NT2/D1 (cell line): Measurements from ENCODE around the gene RTN4R.

Experiments
- DNase-seq: peaks from one replicate; pipeline ENCODE4 v3.0.0-alpha.2; 2011; ENCODE audit warnings: low read depth, low spot score
- H3K27me3 ChIP-seq: 2 replicates; pipeline ENCODE4 v1.6.0; 2011; ENCODE audit warnings: mild to moderate bottlenecking; ENCODE audit not compliant: insufficient read length, insufficient read depth
- H3K36me3 ChIP-seq: 2 replicates; pipeline ENCODE4 v1.6.1; 2011; ENCODE audit warnings: mild to moderate bottlenecking, low read length, mixed read lengths; ENCODE audit not compliant: insufficient read depth, insufficient read length
- H3K4me1 ChIP-seq: 2 replicates; pipeline ENCODE4 v1.5.1; 2011; ENCODE audit not compliant: insufficient read depth, insufficient read length
- H3K4me3 ChIP-seq: 2 replicates; pipeline ENCODE4 v1.5.1; 2011; ENCODE audit warnings: low read depth; ENCODE audit not compliant: insufficient read length
- H3K9ac ChIP-seq: 2 replicates; pipeline ENCODE4 v1.6.0; 2011; ENCODE audit warnings: low read depth; ENCODE audit not compliant: insufficient read length
- H3K9me3 ChIP-seq: 2 replicates; pipeline ENCODE4 v1.5.1; 2011; ENCODE audit warnings: mild to moderate bottlenecking, low read length; ENCODE audit not compliant: insufficient read depth
- SUZ12 ChIP-seq: IDR thresholded peaks from 2 replicates; pipeline ENCODE4 v1.6.1; 2011; ENCODE audit not compliant: insufficient read length, insufficient read depth; ENCODE audit errors: extremely low read depth
- YY1 ChIP-seq: IDR thresholded peaks from 2 replicates; pipeline ENCODE4 v1.6.1; 2011; ENCODE audit not compliant: insufficient read length, insufficient read depth
- ZNF274 ChIP-seq: IDR thresholded peaks from 2 replicates; pipeline ENCODE4 v1.6.1; 2011; ENCODE audit warnings: mild to moderate bottlenecking, low read depth, low read length

Gene RTN4R

DNA sequence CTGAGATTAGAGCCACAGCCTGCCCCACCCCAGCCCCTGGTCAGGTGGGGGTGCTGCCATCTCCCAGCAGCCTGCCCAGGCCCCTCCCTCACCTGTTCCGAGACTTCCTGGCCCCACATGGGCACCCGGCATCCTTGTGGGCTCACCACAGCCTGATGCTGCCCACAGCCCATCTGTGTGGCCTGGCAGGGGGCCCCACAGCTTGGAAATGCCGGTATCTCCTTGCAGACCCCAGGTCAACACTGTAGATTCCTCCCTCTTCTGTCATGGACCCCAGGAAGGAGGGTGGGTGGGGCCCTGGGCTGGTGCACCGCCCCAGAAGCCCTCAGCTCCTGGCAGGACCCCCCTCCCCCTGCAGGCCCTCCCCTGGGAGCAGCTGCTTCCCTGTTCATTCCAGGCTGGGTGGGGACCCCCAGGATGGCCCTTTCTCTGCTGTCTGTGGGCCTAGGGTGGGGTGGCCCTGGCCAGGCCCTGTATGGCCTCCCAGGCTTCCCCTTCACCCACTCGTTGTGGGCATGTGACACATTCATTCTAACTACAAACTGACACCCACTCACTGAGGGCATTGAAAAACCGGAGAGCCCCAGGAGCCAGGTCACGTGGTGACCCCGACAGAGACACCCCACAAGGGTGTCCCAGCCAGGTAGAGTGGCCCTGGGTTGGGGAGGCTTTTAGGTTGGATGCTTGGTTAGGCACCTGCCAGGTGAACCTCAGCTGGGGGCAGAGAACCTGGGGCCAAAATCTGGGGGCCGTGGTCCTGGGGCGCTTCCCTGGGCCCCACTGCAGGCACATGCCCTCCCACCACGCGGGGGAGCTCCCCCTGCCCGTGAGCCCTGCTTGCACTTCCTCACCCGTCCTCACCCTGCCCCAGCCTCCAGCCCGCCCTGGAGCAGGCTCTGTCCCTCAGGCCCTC, 73.2 kb downstream of the RTN4R start:
- no peak for DNase-seq
- TF ChIP-seq SUZ12, result no peak
- TF ChIP-seq YY1, result no peak
- no peak for TF ChIP-seq ZNF274
- Histone ChIP-seq H3K4me1 (peaks cover 3% of the 10 kb centered on the region), H3K4me3 (no peak overlapping the region), H3K36me3 (no peaks in the 10 kb centered on the region), H3K27me3 (peaks cover 24% of the 10 kb centered on the region), H3K9me3 (no peaks in the 10 kb centered on the region), H3K9ac (no peak overlapping the region)

DNA sequence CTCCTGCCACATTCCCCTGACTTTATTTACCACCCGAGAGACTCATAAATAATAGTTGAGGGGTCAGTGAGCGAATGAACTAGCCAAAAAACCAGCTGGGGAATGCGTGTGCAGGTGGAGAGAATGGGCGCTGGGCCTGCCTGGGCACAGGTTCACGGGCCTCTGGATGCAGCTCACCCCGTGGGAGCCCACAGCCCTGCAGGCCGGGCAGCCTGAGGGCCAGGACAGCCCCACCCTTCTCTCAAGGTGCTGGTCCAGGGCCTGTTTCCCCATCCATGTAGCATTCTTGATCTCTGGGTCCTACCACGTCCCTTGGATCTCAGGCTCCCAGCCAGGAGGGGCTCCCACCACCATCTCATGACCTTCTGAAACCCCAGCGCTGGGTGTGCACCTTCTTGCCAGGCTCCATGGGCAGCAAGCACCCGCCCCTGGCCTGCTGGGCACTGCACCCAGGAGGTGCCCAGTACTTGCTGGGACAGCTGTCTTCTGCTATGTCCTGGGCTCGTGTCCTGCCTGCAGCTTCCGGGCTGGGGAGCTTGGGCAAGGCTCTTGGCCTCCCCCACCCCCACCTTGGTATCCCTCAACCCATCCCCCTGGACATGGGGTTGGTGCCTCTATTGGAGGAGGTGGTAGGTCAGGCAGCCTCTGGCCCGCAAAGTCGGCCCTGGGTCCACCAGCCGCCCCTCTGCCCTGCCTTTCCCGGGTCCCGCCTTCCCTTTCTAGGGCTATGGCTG, 74.2 kb downstream of the RTN4R start:
- Histone ChIP-seq H3K4me1 (peaks cover 3% of the 10 kb centered on the region), H3K36me3 (no peaks in the 10 kb centered on the region), H3K9me3 (no peaks in the 10 kb centered on the region), H3K27me3 (peaks cover 14% of the 10 kb centered on the region), H3K9ac (no peak overlapping the region), H3K4me3 (no peak overlapping the region)
- TF ChIP-seq ZNF274, result no peak
- DNase-seq, result no peak

DNA sequence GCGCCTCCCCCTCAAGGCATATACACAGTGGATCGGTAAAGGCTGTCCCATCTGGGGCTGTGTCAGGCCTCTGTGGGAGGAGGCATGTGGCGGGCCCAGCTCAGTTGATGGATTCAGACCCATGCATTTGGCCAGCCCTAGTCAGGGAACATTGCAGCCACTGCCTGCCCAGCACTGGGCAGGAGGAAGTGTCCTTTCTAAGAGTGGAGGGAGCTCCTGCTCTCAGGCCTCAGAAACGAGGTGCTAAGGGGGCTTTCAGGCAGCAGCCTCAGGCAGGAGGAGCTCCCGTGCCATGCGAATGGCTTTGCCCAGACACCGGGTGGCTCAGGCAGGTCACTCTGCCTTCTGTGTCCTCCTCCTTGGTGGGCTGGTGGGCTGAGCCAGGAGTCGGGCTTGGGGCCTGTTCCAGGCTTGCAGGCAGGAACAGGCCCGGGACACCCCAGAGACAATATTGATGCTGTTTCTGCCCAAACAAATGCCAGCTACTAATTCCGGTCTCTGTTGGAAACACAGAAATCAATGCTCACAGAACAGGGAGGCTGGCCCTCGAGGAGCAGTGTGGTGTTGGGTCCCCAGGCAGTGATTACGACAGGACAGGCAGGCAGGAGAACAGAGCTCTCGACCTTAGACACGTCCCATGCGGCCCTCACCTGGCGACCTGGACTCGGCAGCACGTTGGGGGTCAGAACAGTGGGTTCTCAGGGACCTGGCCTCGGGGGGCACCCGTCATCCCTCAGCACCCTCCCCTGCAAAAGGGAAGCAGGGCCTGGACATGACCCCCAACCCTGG, 75.0 kb downstream of the RTN4R start:
- Histone ChIP-seq H3K9me3 (no peaks in the 10 kb centered on the region), H3K27me3 (peaks cover 6% of the 10 kb centered on the region), H3K36me3 (no peaks in the 10 kb centered on the region), H3K4me1 (peaks cover 3% of the 10 kb centered on the region), H3K9ac (no peak overlapping the region), H3K4me3 (no peak overlapping the region)
- no peak for DNase-seq
- TF ChIP-seq ZNF274 (no peak), YY1 (no peak), SUZ12 (no peak)

DNA sequence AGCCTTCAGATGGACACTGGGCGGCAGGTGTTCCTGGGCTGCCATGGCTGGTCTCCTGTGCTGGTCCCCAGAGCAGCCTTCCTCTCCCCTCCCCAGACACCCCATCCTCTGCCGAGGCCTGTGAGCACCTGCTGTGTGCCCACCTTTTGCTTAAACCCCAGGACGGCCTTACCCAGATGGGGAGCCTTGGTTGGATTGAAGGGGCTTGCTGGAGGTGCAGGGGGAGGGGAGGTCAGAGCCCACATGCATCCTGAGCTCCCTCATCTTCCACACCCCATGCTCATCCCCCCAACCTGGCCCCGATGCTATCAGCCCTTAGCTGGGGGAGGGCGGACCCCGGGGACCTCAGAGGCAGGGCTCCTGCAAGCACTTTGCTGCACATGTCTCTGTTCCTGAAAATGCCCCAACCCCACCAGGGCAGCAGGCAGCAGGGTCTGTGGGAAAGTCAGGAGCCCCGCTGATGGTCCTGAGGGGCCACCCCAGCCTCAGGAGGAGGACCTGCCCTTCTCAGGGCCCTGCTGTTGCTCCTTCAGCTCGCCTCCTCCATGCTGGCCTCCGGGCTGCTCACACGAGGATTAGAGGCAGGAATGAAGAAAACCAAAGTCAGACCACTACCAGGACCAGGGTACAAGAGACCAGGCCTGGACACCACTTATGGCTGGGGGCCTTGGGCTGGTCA, 75.7 kb downstream of the RTN4R start:
- Histone ChIP-seq H3K9me3 (no peaks in the 10 kb centered on the region), H3K9ac (no peak overlapping the region), H3K27me3 (no peaks in the 10 kb centered on the region), H3K4me3 (no peak overlapping the region), H3K4me1 (peaks cover 3% of the 10 kb centered on the region), H3K36me3 (no peaks in the 10 kb centered on the region)
- TF ChIP-seq ZNF274 (no peak), SUZ12 (no peak), YY1 (no peak)
- no peak for DNase-seq

DNA sequence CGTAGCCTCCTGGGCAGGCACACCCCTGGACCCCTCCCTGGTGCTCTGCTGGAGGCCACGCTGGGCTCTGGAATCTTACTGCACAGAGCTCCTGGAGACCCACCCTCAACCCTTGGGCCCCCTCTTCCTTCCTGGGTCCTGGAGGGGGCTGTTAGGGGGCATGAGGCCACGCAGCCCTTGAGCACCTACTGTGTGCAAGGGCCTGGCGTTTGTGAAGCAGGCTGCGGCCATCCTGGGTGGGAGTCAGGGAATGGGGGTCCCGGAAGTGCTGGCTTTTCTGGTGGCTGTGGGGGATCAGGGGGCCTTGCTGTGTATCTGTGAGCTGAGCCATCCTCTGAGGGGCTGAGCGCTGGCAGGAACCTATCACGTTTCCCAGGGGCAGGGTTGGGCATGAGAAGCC, 76.3 kb downstream of the RTN4R start:
- TF ChIP-seq ZNF274 (no peak), SUZ12 (no peak), YY1 (no peak)
- H3K9me3 ChIP-seq, result no peaks in the 10 kb centered on the region
- DNase-seq, result no peak
- H3K4me1 ChIP-seq, result peaks cover 3% of the 10 kb centered on the region
- H3K9ac ChIP-seq, result no peak overlapping the region
- no peaks in the 10 kb centered on the region for H3K27me3 ChIP-seq
- no peaks in the 10 kb centered on the region for H3K36me3 ChIP-seq
- H3K4me3 ChIP-seq, result no peak overlapping the region
